Kasumi-1 (cell line): ENCODE measurements around the gene DGKI.
A peak's percentile ranks its signal among the peaks of the same experiment; 100 is the strongest.

Experiments used
- DNase-seq, 2 experiments: peaks; one replicate each; lab custom pipeline; 2025; lab: John Stamatoyannopoulos, UW

The DGKI gene

GRCh38 chr7:137535579-137535978 is 311.2 kb downstream of the DGKI start:
- DNase-seq: no peak

GRCh38 chr7:137531671-137532070 is 315.1 kb downstream of the DGKI start:
- DNase-seq: no peak

- DNase-seq: no peak
Observed at GRCh38 chr7:137527634-137528033, 319.1 kb downstream of the DGKI start.

GRCh38 chr7:137523171-137523570 is 323.6 kb downstream of the DGKI start:
- no peak for DNase-seq

GRCh38 chr7:137521451-137521850 is 325.3 kb downstream of the DGKI start:
- DNase-seq: no peak

GRCh38 chr7:137519947-137520346 is 326.8 kb downstream of the DGKI start:
- no peak for DNase-seq

GRCh38 chr7:137519181-137519691 is 327.5 kb downstream of the DGKI start:
- DNase-seq: no peak

GRCh38 chr7:137513091-137513490 is 333.7 kb downstream of the DGKI start:
- no peak for DNase-seq

- DNase-seq: no peak
Observed at GRCh38 chr7:137507096-137507495, 339.7 kb downstream of the DGKI start.

GRCh38 chr7:137506031-137506430 is 340.7 kb downstream of the DGKI start:
- no peak for DNase-seq

- DNase-seq: no peak
Observed at GRCh38 chr7:137501562-137501961, 345.2 kb downstream of the DGKI start.

- DNase-seq: no peak
Observed at GRCh38 chr7:137492889-137493288, 353.9 kb downstream of the DGKI start.

GRCh38 chr7:137489880-137490279 is 356.9 kb downstream of the DGKI start:
- no peak for DNase-seq

GRCh38 chr7:137488038-137488437 is 358.7 kb downstream of the DGKI start:
- DNase-seq: peak; percentile 2 to 6

- no peak for DNase-seq
Observed at GRCh38 chr7:137485818-137486217, 361.0 kb downstream of the DGKI start.

- no peak for DNase-seq
Observed at GRCh38 chr7:137484326-137484725, 362.4 kb downstream of the DGKI start.

GRCh38 chr7:137482466-137482865 is 364.3 kb downstream of the DGKI start:
- DNase-seq: no peak

GRCh38 chr7:137480824-137481365 is 365.9 kb downstream of the DGKI start:
- DNase-seq: no peak

- no peak for DNase-seq
Observed at GRCh38 chr7:137480401-137480800, 366.4 kb downstream of the DGKI start.

- peak; percentile 52 to 59 for DNase-seq
Observed at GRCh38 chr7:137476937-137477336, 369.8 kb downstream of the DGKI start.

- DNase-seq: no peak
Observed at GRCh38 chr7:137475966-137476365, 370.8 kb downstream of the DGKI start.

GRCh38 chr7:137474540-137475026 is 372.2 kb downstream of the DGKI start:
- DNase-seq: no peak

GRCh38 chr7:137471128-137471527 is 375.6 kb downstream of the DGKI start:
- no peak for DNase-seq

- DNase-seq: no peak
Observed at GRCh38 chr7:137469858-137470257, 376.9 kb downstream of the DGKI start.
